Sigmoid colon (tissue), 7 donors: ENCODE results near the gene LUZP1. TPM values are rescaled to one million over a fixed set of nuclear protein-coding genes. Genes with fewer than 3 reads are reported as not detected.

Experiments used
- DNase-seq: peaks from one replicate; pipeline ENCODE4 v3.0.0-alpha.2; 2019
- H3K27ac ChIP-seq, 4 donors: fragments of 200-600 bp; sonication (generic); one replicate each; pipeline ENCODE4 v1.5.1; 2016 to 2019; ENCODE audit warnings: mild to moderate bottlenecking in 1 of 4
- H3K27me3 ChIP-seq, 3 donors: fragments of 200-600 bp; sonication (generic); one replicate each; pipeline ENCODE4 v1.5.1; 2019; ENCODE audit warnings: mild to moderate bottlenecking in 1 of 3
- H3K36me3 ChIP-seq, 4 donors: fragments of 200-600 bp; sonication (generic); one replicate each; pipeline ENCODE4 v1.5.1; 2016 to 2019
- H3K4me1 ChIP-seq, 4 donors: fragments of 200-600 bp; sonication (generic); one replicate each; pipeline ENCODE4 v1.5.1; 2017 to 2019
- H3K4me3 ChIP-seq, 4 donors: fragments of 200-600 bp; sonication (generic); one replicate each; pipeline ENCODE4 v1.5.1; 2017 to 2019; ENCODE audit warnings: mild to moderate bottlenecking in 2 of 4, moderate library complexity in 1 of 4
- H3K9me3 ChIP-seq, 4 donors: fragments of 200-600 bp in 3 of 4; sonication (generic) in 3 of 4; one replicate each; pipeline versions ENCODE4 v1.5.1 to v1.6.1; 2013 to 2019
- EP300 ChIP-seq, 4 donors: sonication (generic); formaldehyde crosslinking; IDR thresholded peaks; one replicate each; pipeline ENCODE4 v1.6.1; 2017; ENCODE audit warnings: antibody characterized with exemption in 4 of 4
- POLR2A ChIP-seq, 2 donors: fragments of 450-650 bp; IDR thresholded peaks; one replicate each; pipeline ENCODE4 v1.6.1; 2016; ENCODE audit warnings: antibody characterized with exemption in 2 of 2, mild to moderate bottlenecking in 2 of 2, moderate library complexity in 2 of 2
- POLR2AphosphoS5 ChIP-seq, 4 donors: sonication (generic); formaldehyde crosslinking; IDR thresholded peaks; one replicate each; pipeline ENCODE4 v1.6.1; 2017; ENCODE audit warnings: antibody characterized with exemption in 4 of 4
- WGBS, 2 donors: extraction: QIAGEN DNeasy Blood & Tissue Kit; methylation state at CpG; one replicate each; pipeline ENCODE4 v1.1.7; 2013; 5-methylcytosine and 5-hydroxymethylcytosine counted together
- intact Hi-C: fragments of 100-400 bp; cut with DNase I; formaldehyde crosslinking; loops from one replicate; pipeline ENCODE4 v1.15.1; 2023
- polyA plus RNA-seq, 3 donors: library from polyadenylated mRNA; stranded (reverse); fragments of 200-250 nt; gene quantifications; one replicate each; pipeline ENCODE4 v1.2.3, GENCODE V29; 2013
- total RNA-seq, 4 donors: library from RNA; depleted of rRNA; stranded (reverse); fragments of >200 nt; gene quantifications; one replicate each; pipeline ENCODE4 v1.1.0, GENCODE V29; 2016
- TF ChIP-seq, protein P1 (sequence below), 4 experiments: fragments of 450-650 bp in 3 of 4; fragments of 200-600 bp in 1 of 4; IDR thresholded peaks; one replicate each; pipeline ENCODE4 v1.5.1; 2016 to 2019; ENCODE audit warnings: antibody characterized with exemption in 4 of 4, mild to moderate bottlenecking in 3 of 4, moderate library complexity in 2 of 4
- donor health status: healthy with polysubstance abuse.
- donor health status: Bipolar disorder and iron deficiency.
- donor health status: healthy.

The LUZP1 gene
- total and polyA plus RNA-seq, 7 donors: 6.0 to 20.9 (median 14.0) TPM

DNA sequence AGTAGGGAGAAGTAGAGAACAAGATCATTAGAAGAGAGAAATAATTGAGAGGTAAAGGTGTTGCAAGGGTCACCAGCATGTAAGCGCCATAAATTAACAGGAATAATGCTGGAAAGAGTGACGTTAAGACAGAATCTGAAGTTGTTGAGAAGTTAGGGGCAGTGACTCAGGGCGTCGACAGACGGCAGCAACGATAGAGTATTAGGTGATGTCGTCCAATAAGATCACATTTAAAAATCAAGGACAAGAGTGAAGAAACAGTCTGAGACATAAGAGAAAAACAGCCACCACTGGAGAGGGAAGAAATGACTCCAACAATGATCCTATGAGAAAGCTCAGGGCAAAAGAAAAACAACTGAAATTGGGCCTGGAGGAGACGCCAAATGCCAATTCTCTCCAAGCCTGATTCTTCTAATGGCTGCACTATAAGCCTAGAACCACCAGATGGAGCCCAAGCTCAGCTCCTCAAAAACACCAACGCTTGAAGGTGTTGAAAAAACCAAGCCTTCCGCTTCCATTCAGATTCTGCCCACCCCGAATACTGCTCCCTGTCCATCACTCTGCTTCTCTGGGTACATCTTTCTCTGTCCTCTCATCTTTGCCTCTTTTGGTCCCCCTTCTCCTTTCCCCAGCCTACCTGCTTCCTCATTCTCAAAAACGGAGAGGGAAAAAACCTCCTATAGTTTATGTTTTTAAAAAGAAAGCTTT lies 70.0 kb downstream of the LUZP1 start:
- Histone ChIP-seq H3K4me3 (no peak overlapping the region), H3K9me3 (no peaks in the 10 kb centered on the region), H3K36me3 (peaks cover 0 to 14% (median 7%) of the 10 kb centered on the region in 4 donors), H3K27ac (peak overlapping the region in 2 of 4 donors; percentile 22 to 61), H3K4me1 (peaks cover 0 to 48% (median 42%) of the 10 kb centered on the region in 4 donors), H3K27me3 (no peaks in the 10 kb centered on the region)
- 47 to 57% methylated on average over 12 of the region's 12 CpGs for WGBS, 2 donors
- TF ChIP-seq EP300 (IDR thresholded peaks at IDR 0.05) (no peak), POLR2A (IDR thresholded peaks at IDR 0.05) (no peak)
- TF ChIP-seq, protein P1, sequence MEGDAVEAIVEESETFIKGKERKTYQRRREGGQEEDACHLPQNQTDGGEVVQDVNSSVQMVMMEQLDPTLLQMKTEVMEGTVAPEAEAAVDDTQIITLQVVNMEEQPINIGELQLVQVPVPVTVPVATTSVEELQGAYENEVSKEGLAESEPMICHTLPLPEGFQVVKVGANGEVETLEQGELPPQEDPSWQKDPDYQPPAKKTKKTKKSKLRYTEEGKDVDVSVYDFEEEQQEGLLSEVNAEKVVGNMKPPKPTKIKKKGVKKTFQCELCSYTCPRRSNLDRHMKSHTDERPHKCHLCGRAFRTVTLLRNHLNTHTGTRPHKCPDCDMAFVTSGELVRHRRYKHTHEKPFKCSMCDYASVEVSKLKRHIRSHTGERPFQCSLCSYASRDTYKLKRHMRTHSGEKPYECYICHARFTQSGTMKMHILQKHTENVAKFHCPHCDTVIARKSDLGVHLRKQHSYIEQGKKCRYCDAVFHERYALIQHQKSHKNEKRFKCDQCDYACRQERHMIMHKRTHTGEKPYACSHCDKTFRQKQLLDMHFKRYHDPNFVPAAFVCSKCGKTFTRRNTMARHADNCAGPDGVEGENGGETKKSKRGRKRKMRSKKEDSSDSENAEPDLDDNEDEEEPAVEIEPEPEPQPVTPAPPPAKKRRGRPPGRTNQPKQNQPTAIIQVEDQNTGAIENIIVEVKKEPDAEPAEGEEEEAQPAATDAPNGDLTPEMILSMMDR (IDR thresholded peaks at IDR 0.05): peak; percentile 87 to 97 (median 92)
- peak; percentile 81 for DNase-seq
- intact Hi-C loops: loop anchor here (1.0 to 10.0 kb wide), 2 partner anchors 86 to 176 kb away; no protein-coding TSS in a partner anchor

GRCh38 chr1:23097316-23097715 lies 71.3 kb downstream of the LUZP1 start:
- Histone ChIP-seq H3K27me3 (no peaks in the 10 kb centered on the region), H3K36me3 (peaks cover 10 to 27% (median 17%) of the 10 kb centered on the region in 4 donors), H3K4me3 (no peak overlapping the region), H3K27ac (no peak overlapping the region), H3K4me1 (peaks cover 0 to 40% (median 33%) of the 10 kb centered on the region in 4 donors), H3K9me3 (no peaks in the 10 kb centered on the region)
- no peak for TF ChIP-seq POLR2A (IDR thresholded peaks at IDR 0.05)
- TF ChIP-seq, protein P1 (IDR thresholded peaks at IDR 0.05): no peak
- DNase-seq: no peak
- intact Hi-C loops: loop anchor here (10.0 kb wide), 1 partner anchor 177 kb away; no protein-coding TSS in a partner anchor
- WGBS, 2 donors: 88 to 92% methylated on average over 6 of the region's 6 CpGs

- TF ChIP-seq POLR2A (IDR thresholded peaks at IDR 0.05): no peak
- intact Hi-C loops: loop anchor here (10.0 kb wide), 1 partner anchor 182 kb away; no protein-coding TSS in a partner anchor
- peaks cover 28 to 68% (median 35%) of the 10 kb centered on the region in 4 donors for H3K36me3 ChIP-seq
- DNase-seq: no peak
- no peak overlapping the region for H3K27ac ChIP-seq
- no peak overlapping the region for H3K4me3 ChIP-seq
- no peaks in the 10 kb centered on the region for H3K4me1 ChIP-seq
- H3K9me3 ChIP-seq: no peaks in the 10 kb centered on the region
- no peaks in the 10 kb centered on the region for H3K27me3 ChIP-seq
- WGBS, 2 donors: 87 to 89% methylated on average over 12 of the region's 12 CpGs
Observed at GRCh38 chr1:23092447-23092846, 76.2 kb downstream of the LUZP1 start.

GRCh38 chr1:23091545-23091944 lies 77.1 kb downstream of the LUZP1 start:
- Histone ChIP-seq H3K27me3 (no peaks in the 10 kb centered on the region), H3K9me3 (no peaks in the 10 kb centered on the region), H3K27ac (no peak overlapping the region), H3K4me1 (no peaks in the 10 kb centered on the region), H3K36me3 (peaks cover 28 to 77% (median 44%) of the 10 kb centered on the region in 4 donors), H3K4me3 (no peak overlapping the region)
- TF ChIP-seq POLR2AphosphoS5 (IDR thresholded peaks at IDR 0.05): no peak
- no peak for TF ChIP-seq EP300 (IDR thresholded peaks at IDR 0.05)
- TF ChIP-seq POLR2A (IDR thresholded peaks at IDR 0.05): no peak
- TF ChIP-seq, protein P1 (IDR thresholded peaks at IDR 0.05): no peak
- WGBS, 2 donors: 94 to 96% methylated on average over 7 of the region's 7 CpGs
- intact Hi-C loops: loop anchor here (10.0 kb wide), 1 partner anchor 183 kb away; no protein-coding TSS in a partner anchor
- no peak for DNase-seq

DNA sequence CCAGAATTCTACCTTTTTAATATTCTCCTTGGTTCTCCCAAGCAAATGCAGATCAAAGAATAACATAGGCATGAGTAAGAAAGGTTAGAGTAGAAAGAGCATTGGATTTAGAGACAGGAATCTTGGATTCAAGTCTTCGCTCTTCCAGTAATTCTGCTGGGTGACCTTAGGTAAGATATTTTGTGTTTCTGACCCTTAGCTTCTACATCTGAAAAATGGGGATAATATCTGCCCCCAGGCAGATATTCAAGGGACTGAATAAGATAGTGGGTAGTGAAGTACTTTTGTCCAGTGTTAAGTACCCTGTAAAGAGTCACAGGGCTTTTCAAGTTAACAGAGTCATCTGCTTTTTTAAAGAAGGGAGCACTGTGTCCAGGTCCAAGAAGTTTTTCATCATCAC lies 78.6 kb downstream of the LUZP1 start:
- 99 to 100% methylated on average over 1 of the region's 1 CpG for WGBS, 2 donors
- DNase-seq: no peak
- intact Hi-C loops: loop anchor here (10.0 kb wide), 1 partner anchor 185 kb away; no protein-coding TSS in a partner anchor
- Histone ChIP-seq H3K4me3 (no peak overlapping the region), H3K36me3 (peaks cover 28 to 89% (median 56%) of the 10 kb centered on the region in 4 donors), H3K4me1 (no peaks in the 10 kb centered on the region), H3K27me3 (no peaks in the 10 kb centered on the region), H3K27ac (no peak overlapping the region), H3K9me3 (no peaks in the 10 kb centered on the region)
- no peak for TF ChIP-seq EP300 (IDR thresholded peaks at IDR 0.05)
- TF ChIP-seq, protein P1 (IDR thresholded peaks at IDR 0.05): no peak
- TF ChIP-seq POLR2AphosphoS5 (IDR thresholded peaks at IDR 0.05): no peak
- TF ChIP-seq POLR2A (IDR thresholded peaks at IDR 0.05): no peak
